SK-N-SH treated with all-trans-retinoic acid at 6 μM for 48 hours (cell line): ENCODE data around the gene HTT-AS.

Experiments used
- ATAC-seq: fragments of 200-7000 bp; cut with Tn5 transposase; 3 replicates; pipeline ENCODE4 v1.9.1; 2020; ENCODE audit warnings: mild to moderate bottlenecking, moderate library complexity
- ARNTL ChIP-seq: fragments of 450-650 bp; formaldehyde crosslinking; IDR thresholded peaks from 2 replicates; pipeline ENCODE4 v1.5.0; 2020; ENCODE audit warnings: low read depth, mild to moderate bottlenecking, moderate library complexity, borderline replicate concordance
- BACH2 ChIP-seq: fragments of 250-450 bp; sonication (Bioruptor Pico); IDR thresholded peaks from 2 replicates; pipeline ENCODE4 v1.9.0; 2021; ENCODE audit warnings: mild to moderate bottlenecking, borderline replicate concordance
- CREB5 ChIP-seq: fragments of 250-450 bp; sonication (Bioruptor Pico); IDR thresholded peaks from 2 replicates; pipeline ENCODE4 v1.5.1; 2020; ENCODE audit warnings: low read depth, mild to moderate bottlenecking, moderate library complexity
- CSDC2 ChIP-seq: fragments of 250-450 bp; sonication (Bioruptor Pico); IDR thresholded peaks from 2 replicates; pipeline ENCODE4 v1.5.0; 2020; ENCODE audit warnings: mild to moderate bottlenecking, moderate library complexity
- CSRNP3 ChIP-seq: fragments of 250-450 bp; sonication (Bioruptor Pico); IDR thresholded peaks from 2 replicates; pipeline ENCODE4 v1.5.1; 2021; ENCODE audit warnings: mild to moderate bottlenecking, moderate library complexity
- ESRRG ChIP-seq: fragments of 250-450 bp; sonication (Bioruptor Pico); IDR thresholded peaks from 2 replicates; pipeline ENCODE4 v1.6.1; 2021; ENCODE audit warnings: mild to moderate bottlenecking
- GLIS3 ChIP-seq: fragments of 250-450 bp; sonication (Bioruptor Pico); IDR thresholded peaks from 2 replicates; pipeline ENCODE4 v1.5.0; 2020; ENCODE audit warnings: mild to moderate bottlenecking, moderate library complexity
- ISL1 ChIP-seq: fragments of 250-450 bp; sonication (Bioruptor Pico); IDR thresholded peaks from 2 replicates; pipeline ENCODE4 v2.1.2; 2022; ENCODE audit warnings: mild to moderate bottlenecking, moderate library complexity
- OSR1 ChIP-seq: fragments of 250-450 bp; sonication (Bioruptor Pico); IDR thresholded peaks from 2 replicates; pipeline ENCODE4 v1.8.0; 2022; ENCODE audit warnings: moderate library complexity, mild to moderate bottlenecking, inconsistent platforms
- PATZ1 ChIP-seq: fragments of 250-450 bp; sonication (Bioruptor Pico); IDR thresholded peaks from 2 replicates; pipeline ENCODE4 v1.8.0; 2020; ENCODE audit warnings: mild to moderate bottlenecking, moderate library complexity, borderline replicate concordance
- POU6F1 ChIP-seq: fragments of 250-450 bp; sonication (Bioruptor Pico); IDR thresholded peaks from 2 replicates; pipeline ENCODE4 v1.8.0; 2021; ENCODE audit warnings: low read depth, mild to moderate bottlenecking, moderate library complexity, borderline replicate concordance
- PPARA ChIP-seq: fragments of 250-450 bp; sonication (Bioruptor Pico); IDR thresholded peaks from 2 replicates; pipeline ENCODE4 v1.5.0; 2020; ENCODE audit warnings: mild to moderate bottlenecking, borderline replicate concordance
- RARB ChIP-seq: fragments of 250-450 bp; sonication (Bioruptor Pico); IDR thresholded peaks from 2 replicates; pipeline ENCODE4 v1.8.0; 2021; ENCODE audit warnings: mild to moderate bottlenecking, moderate library complexity
- TCF4 ChIP-seq: fragments of 250-450 bp; sonication (Bioruptor Pico); IDR thresholded peaks from 2 replicates; pipeline ENCODE4 v1.8.0; 2021; ENCODE audit warnings: mild to moderate bottlenecking, moderate library complexity, borderline replicate concordance
- TOX ChIP-seq: fragments of 250-450 bp; sonication (Bioruptor Pico); IDR thresholded peaks from 2 replicates; pipeline ENCODE4 v1.8.0; 2021; ENCODE audit warnings: mild to moderate bottlenecking, moderate library complexity, borderline replicate concordance
- ZC3H10 ChIP-seq: fragments of 250-450 bp; sonication (Bioruptor Pico); IDR thresholded peaks from 2 replicates; pipeline ENCODE4 v1.5.1; 2021; ENCODE audit warnings: mild to moderate bottlenecking, moderate library complexity
- ZFP3 ChIP-seq: fragments of 250-450 bp; sonication (Bioruptor Pico); IDR thresholded peaks from 2 replicates; pipeline ENCODE4 v1.5.0; 2020; ENCODE audit warnings: mild to moderate bottlenecking, moderate library complexity
- ZFP30 ChIP-seq: fragments of 450-650 bp; formaldehyde crosslinking; IDR thresholded peaks from 2 replicates; pipeline ENCODE4 v1.5.0; 2022; ENCODE audit warnings: mild to moderate bottlenecking, moderate library complexity
- ZNF565 ChIP-seq: fragments of 450-650 bp; formaldehyde crosslinking; conservative IDR thresholded peaks from 2 replicates; pipeline ENCODE4 v1.5.0; 2020; ENCODE audit warnings: low read depth, mild to moderate bottlenecking, moderate library complexity
- ZNF70 ChIP-seq: fragments of 450-650 bp; formaldehyde crosslinking; IDR thresholded peaks from 2 replicates; pipeline ENCODE4 v1.5.0; 2020; ENCODE audit warnings: mild to moderate bottlenecking, moderate library complexity
- ZNF8 ChIP-seq: fragments of 450-650 bp; formaldehyde crosslinking; IDR thresholded peaks from 2 replicates; pipeline ENCODE4 v1.5.0; 2020; ENCODE audit warnings: mild to moderate bottlenecking, moderate library complexity

The HTT-AS gene

GRCh38 chr4:3069661-3070199, 4.6 kb downstream of the HTT-AS start:
- no peak for TF ChIP-seq ZFP30
- no peak for TF ChIP-seq ARNTL (CRISPR knock-in tag)
- TF ChIP-seq ZNF8 (CRISPR knock-in tag) = no peak
- TF ChIP-seq CREB5 (CRISPR knock-in tag) = no peak
- TF ChIP-seq CSDC2 (CRISPR knock-in tag) = no peak
- no peak for TF ChIP-seq ZNF565 (CRISPR knock-in tag)
- TF ChIP-seq OSR1 = no peak
- no peak for TF ChIP-seq RARB
- TF ChIP-seq BACH2 = no peak
- TF ChIP-seq PPARA (CRISPR knock-in tag) = no peak
- TF ChIP-seq TOX (CRISPR knock-in tag) = no peak
- TF ChIP-seq, all 23 proteins: peak for 0
- ATAC-seq = no peak

- no peak for ATAC-seq
- TF ChIP-seq OSR1 (no peak), ARNTL (CRISPR knock-in tag) (no peak), RARB (no peak), ISL1 (CRISPR knock-in tag) (no peak), TCF4 (no peak), PATZ1 (no peak), POU6F1 (CRISPR knock-in tag) (no peak)
Observed at GRCh38 chr4:3067473-3068001, 6.8 kb downstream of the HTT-AS start.

GRCh38 chr4:3066836-3067400, 7.4 kb downstream of the HTT-AS start:
- no peak for ATAC-seq
- no peak for TF ChIP-seq ZNF565 (CRISPR knock-in tag)
- TF ChIP-seq CSRNP3 (CRISPR knock-in tag) = no peak
- TF ChIP-seq PATZ1 = no peak
- no peak for TF ChIP-seq ZC3H10 (CRISPR knock-in tag)
- TF ChIP-seq CREB5 (CRISPR knock-in tag) = no peak
- no peak for TF ChIP-seq OSR1
- TF ChIP-seq ESRRG (CRISPR knock-in tag) = no peak
- TF ChIP-seq ZFP30 = no peak
- no peak for TF ChIP-seq ISL1 (CRISPR knock-in tag)
- TF ChIP-seq ZFP3 (CRISPR knock-in tag) = no peak
- no peak for TF ChIP-seq TCF4
- TF ChIP-seq ZNF70 (CRISPR knock-in tag) = no peak
- TF ChIP-seq CSDC2 (CRISPR knock-in tag) = no peak
- no peak for TF ChIP-seq BACH2
- TF ChIP-seq GLIS3 = no peak
